ENCODE data around the gene MOSPD2. TPM values are rescaled to one million over a fixed set of nuclear protein-coding genes. Genes with fewer than 3 reads are reported as not detected.
A peak's percentile ranks its signal among the peaks of the same experiment; 100 is the strongest.

Gene MOSPD2
- total and polyA plus RNA-seq, 2 of the 4 experiments (the other 2 are of a cell fraction), result 14.1 to 22.2 TPM

DNA sequence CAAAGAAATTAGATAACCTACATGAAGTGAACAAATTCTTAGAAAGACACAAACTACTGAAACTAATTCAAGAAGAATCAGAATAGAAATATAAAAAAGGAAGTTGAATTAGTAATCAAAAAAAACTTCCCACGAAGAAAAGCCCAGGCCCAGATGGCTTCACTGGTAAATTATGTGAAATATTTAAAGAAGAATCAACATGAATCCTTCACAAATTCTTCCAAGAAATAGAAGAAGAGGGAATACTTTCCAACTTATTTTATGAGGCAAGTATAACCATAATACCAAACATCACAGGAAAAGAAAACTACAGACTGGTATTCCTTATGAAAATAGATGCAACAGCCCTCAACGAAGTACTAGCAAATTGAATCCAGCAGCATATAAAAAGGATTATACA is 30.7 kb downstream of the MOSPD2 start:
- Histone ChIP-seq H2AK5ac (ENCODE audit: low read depth, low read length) (no peak overlapping the region), H3K27me3 (ENCODE audit: control insufficient read depth, insufficient read depth, low read length) (no peaks in the 10 kb centered on the region), H3K18ac (ENCODE audit: low read depth, low read length) (no peak overlapping the region), H4K5ac (ENCODE audit: low read depth, low read length) (no peak overlapping the region), H3K23ac (ENCODE audit: low read depth, low read length) (no peak overlapping the region), H3K9me1 (ENCODE audit: insufficient read depth, low read length) (peaks cover 2% of the 10 kb centered on the region; the same call in 1 of the 2 replicates), H3K4me2 (ENCODE audit: low read depth, low read length) (no peak overlapping the region), H2BK15ac (ENCODE audit: low read depth, low read length) (no peak overlapping the region), H3K79me1 (ENCODE audit: low read depth in 1 of 2, low read length in 2 of 2) (peaks cover 0 to 4% of the 10 kb centered on the region in 2 experiments; a peak in 3 of 4 replicates), H3K4me3 (ENCODE audit: insufficient read depth, low read depth, low read length) (no peak overlapping the region), H4K91ac (ENCODE audit: insufficient read depth, low read depth, low read length) (no peak overlapping the region), H2AK9ac (replicated peaks; ENCODE audit: low read depth, low read length, poor library complexity) (no peak overlapping the region), H2AFZ (replicated peaks; ENCODE audit: low read length, poor library complexity) (no peak overlapping the region), H3K27ac (ENCODE audit: insufficient read depth, low read length) (no peak overlapping the region), H2BK20ac (ENCODE audit: low read depth, low read length) (no peak overlapping the region), H3K9ac (ENCODE audit: low read depth, low read length) (no peak overlapping the region), H2BK120ac (ENCODE audit: low read depth, low read length) (no peak overlapping the region), H4K8ac (ENCODE audit: low read depth in 2 of 2, low read length in 2 of 2) (no peak overlapping the region), H3K9me3 (ENCODE audit: control insufficient read depth, insufficient read depth, low read length) (no peaks in the 10 kb centered on the region), H3K14ac (replicated peaks; ENCODE audit: low read depth, low read length) (no peak overlapping the region), H3K56ac (ENCODE audit: extremely low read depth, insufficient read depth, low read length) (no peak overlapping the region; the same call in 1 of the 2 replicates), H4K20me1 (ENCODE audit: insufficient read depth, low read length) (no peaks in the 10 kb centered on the region), H3K36me3 (ENCODE audit: control insufficient read depth, insufficient read depth, low read length) (peaks cover 2% of the 10 kb centered on the region), H3K4ac (ENCODE audit: low read depth, low read length) (no peak overlapping the region), H3K4me1 (ENCODE audit: control insufficient read depth, insufficient read depth, low read length) (peaks cover 4% of the 10 kb centered on the region), H2BK5ac (ENCODE audit: low read depth, low read length, poor library complexity, severe bottlenecking) (peak overlapping the region; percentile 91)
- BruUV-seq (replicated peaks), result no TSS peak
- no CpG with 5 or more reads among the region's 2 CpGs for WGBS, 2 experiments (ENCODE audit: extremely low coverage in 2 of 2, insufficient read length in 1 of 2)
- CTCF ChIA-PET, result no interaction called here
- in situ Hi-C loops (cut with MboI; ENCODE audit: low sequenced_read_pairs) (no loop called here), intact Hi-C loops (cut with micrococcal nuclease) (no loop called here), dilution Hi-C loops (cut with HindIII; ENCODE audit: low sequenced_read_pairs, unreplicated experiment) (no loop called here)
- POLR2A ChIA-PET (ENCODE audit: unreplicated experiment), result no interaction called here
- TF ChIP-seq, protein P1, sequence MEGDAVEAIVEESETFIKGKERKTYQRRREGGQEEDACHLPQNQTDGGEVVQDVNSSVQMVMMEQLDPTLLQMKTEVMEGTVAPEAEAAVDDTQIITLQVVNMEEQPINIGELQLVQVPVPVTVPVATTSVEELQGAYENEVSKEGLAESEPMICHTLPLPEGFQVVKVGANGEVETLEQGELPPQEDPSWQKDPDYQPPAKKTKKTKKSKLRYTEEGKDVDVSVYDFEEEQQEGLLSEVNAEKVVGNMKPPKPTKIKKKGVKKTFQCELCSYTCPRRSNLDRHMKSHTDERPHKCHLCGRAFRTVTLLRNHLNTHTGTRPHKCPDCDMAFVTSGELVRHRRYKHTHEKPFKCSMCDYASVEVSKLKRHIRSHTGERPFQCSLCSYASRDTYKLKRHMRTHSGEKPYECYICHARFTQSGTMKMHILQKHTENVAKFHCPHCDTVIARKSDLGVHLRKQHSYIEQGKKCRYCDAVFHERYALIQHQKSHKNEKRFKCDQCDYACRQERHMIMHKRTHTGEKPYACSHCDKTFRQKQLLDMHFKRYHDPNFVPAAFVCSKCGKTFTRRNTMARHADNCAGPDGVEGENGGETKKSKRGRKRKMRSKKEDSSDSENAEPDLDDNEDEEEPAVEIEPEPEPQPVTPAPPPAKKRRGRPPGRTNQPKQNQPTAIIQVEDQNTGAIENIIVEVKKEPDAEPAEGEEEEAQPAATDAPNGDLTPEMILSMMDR (conservative IDR thresholded peaks at IDR 0.05; ENCODE audit: low read depth, low read length), result no peak
- TF ChIP-seq CEBPB (IDR thresholded peaks at IDR 0.05; ENCODE audit: low read depth, low read length) (no peak), NFE2L2 (IDR thresholded peaks at IDR 0.05; ENCODE audit: low read depth, low read length) (no peak), BHLHE40 (IDR thresholded peaks at IDR 0.05; ENCODE audit: low read depth, low read length) (no peak), MXI1 (IDR thresholded peaks at IDR 0.05; ENCODE audit: borderline replicate concordance, low read depth, low read length) (no peak), MAZ (IDR thresholded peaks at IDR 0.05; ENCODE audit: borderline replicate concordance, low read depth, low read length) (no peak), SMC3 (IDR thresholded peaks at IDR 0.05; ENCODE audit: low read depth, low read length) (no peak), FOS (IDR thresholded peaks at IDR 0.05; ENCODE audit: low read depth, low read length) (no peak), POLR2A (IDR thresholded peaks at IDR 0.05; ENCODE audit: low read depth, low read length) (no peak), RCOR1 (IDR thresholded peaks at IDR 0.05; ENCODE audit: insufficient replicate concordance, low read length) (no peak), RFX5 (IDR thresholded peaks at IDR 0.05; ENCODE audit: low read depth, low read length) (no peak), RAD21 (IDR thresholded peaks at IDR 0.05; ENCODE audit: low read length) (no peak), CHD1 (IDR thresholded peaks at IDR 0.05; ENCODE audit: low read depth, low read length) (no peak)
- TF ChIP-seq, protein P2, sequence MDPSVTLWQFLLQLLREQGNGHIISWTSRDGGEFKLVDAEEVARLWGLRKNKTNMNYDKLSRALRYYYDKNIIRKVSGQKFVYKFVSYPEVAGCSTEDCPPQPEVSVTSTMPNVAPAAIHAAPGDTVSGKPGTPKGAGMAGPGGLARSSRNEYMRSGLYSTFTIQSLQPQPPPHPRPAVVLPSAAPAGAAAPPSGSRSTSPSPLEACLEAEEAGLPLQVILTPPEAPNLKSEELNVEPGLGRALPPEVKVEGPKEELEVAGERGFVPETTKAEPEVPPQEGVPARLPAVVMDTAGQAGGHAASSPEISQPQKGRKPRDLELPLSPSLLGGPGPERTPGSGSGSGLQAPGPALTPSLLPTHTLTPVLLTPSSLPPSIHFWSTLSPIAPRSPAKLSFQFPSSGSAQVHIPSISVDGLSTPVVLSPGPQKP (IDR thresholded peaks at IDR 0.05; ENCODE audit: borderline replicate concordance, low read depth, low read length), result no peak
- TF ChIP-seq, protein P3, sequence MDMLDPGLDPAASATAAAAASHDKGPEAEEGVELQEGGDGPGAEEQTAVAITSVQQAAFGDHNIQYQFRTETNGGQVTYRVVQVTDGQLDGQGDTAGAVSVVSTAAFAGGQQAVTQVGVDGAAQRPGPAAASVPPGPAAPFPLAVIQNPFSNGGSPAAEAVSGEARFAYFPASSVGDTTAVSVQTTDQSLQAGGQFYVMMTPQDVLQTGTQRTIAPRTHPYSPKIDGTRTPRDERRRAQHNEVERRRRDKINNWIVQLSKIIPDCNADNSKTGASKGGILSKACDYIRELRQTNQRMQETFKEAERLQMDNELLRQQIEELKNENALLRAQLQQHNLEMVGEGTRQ (IDR thresholded peaks at IDR 0.05; ENCODE audit: low read depth, low read length), result no peak
- ATAC-seq (ENCODE audit: low read depth) (peak; percentile 59), DNase-seq (peak; percentile 56)
